GM18498 (cell line): ENCODE results near the gene TNNT1.
A peak's percentile ranks its signal among the peaks of the same experiment; 100 is the strongest.
"Not testable (repeated sequence)": the region's sequence is repeated elsewhere in the genome, so short reads cannot be mapped to it uniquely, and the experiment has no call there.

Experiments
- ATAC-seq: cut with Tn5 transposase; IDR thresholded peaks from one replicate; pipeline ENCODE4 v1.9.1; 2021; ENCODE audit warnings: mild to moderate bottlenecking, moderate library complexity; ENCODE audit not compliant: unreplicated experiment

Gene TNNT1, protein sequence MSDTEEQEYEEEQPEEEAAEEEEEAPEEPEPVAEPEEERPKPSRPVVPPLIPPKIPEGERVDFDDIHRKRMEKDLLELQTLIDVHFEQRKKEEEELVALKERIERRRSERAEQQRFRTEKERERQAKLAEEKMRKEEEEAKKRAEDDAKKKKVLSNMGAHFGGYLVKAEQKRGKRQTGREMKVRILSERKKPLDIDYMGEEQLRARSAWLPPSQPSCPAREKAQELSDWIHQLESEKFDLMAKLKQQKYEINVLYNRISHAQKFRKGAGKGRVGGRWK

GRCh38 chr19:55149078-55150003 is at the start of gene TNNT1:
Gene TNNT1 (minus strand): TSS chr19:55149206. CDS start chr19:55147157, 2,049 bp downstream.
- no peak for ATAC-seq

DNA sequence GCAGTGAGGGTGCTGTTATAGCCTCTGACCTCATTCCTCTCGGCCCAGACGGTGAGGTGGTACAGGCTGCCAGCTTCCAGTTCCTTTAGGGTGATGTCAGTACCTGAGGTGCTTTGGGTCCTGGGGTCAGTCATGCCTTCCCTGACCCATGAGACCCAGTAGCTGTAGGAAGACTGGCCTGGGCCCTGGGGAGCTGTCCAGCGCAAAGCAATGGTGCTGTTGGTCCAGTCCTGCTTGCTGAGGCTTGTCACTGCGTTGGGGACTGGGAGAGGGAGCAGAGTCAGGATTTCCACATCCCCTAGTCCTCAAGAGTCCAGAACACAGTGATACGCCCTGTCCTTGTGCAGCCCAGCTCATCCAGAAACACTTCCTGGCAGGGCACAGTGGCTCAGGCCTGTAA is 49.6 kb upstream of the TNNT1 start:
- ATAC-seq: no peak

GRCh38 chr19:55197528-55197927 is 48.5 kb upstream of the TNNT1 start:
- no peak for ATAC-seq

DNA sequence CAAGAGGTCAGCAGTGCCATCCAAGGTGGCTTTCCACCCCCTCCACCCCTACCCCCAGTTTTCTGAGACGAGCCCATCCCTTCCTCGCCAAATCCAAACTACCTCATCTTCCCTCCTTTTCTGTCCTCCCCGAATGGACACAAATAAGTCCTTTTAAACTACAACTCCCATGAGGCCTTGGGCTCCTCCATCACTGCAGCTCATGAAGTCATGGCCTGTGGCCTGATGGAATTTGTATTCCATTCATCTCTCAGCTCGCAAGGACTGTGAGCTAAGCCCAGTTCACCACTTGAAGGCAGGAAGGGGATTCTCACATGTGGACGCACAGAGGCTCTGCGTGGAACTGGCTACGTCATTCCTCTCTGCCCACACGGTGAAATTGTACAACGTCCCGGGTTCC is 47.8 kb upstream of the TNNT1 start:
- ATAC-seq: no peak

GRCh38 chr19:55193481-55193880 is 44.5 kb upstream of the TNNT1 start:
- ATAC-seq: no peak

DNA sequence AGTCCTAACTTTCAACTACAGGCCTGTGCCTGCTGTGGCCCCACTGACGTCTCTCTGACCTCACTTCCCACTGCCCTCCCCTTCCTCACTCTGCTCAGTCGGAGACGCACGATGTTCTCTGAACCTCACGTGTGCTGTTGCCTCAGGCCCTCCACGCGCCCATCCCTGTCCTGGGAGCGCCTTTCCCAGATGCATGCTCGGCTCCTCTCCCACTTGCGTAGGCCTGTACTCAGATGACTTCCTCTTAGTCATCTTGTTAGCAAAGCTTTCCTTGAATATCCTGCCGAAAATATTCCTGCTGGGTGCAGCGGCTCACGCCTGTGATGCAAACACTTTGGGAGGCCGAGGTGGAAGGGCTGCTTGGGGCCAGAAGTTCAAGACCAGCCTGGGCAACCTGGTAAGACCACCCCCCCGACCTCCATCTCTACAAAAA is 40.4 kb upstream of the TNNT1 start:
- no peak for ATAC-seq

DNA sequence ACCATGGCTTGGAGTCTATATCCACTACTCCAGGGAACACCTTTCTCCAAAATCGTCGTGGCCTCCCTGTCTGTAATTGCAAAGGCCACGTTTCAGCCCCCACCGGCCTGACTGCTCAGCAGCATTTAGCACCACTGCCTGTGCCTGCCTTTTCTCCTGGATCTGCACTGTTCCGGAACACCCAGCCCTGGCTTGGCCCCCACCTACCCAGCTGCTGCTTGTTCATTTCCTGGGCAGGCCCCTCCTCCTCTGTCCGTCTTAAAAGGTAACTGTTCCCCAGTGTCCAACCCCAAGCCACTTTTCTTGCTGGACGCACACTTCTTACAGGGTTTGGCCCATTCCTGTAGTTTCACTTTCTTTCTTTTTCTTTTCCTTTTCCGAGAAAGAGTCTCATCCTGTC is 39.6 kb upstream of the TNNT1 start:
- no peak for ATAC-seq

DNA sequence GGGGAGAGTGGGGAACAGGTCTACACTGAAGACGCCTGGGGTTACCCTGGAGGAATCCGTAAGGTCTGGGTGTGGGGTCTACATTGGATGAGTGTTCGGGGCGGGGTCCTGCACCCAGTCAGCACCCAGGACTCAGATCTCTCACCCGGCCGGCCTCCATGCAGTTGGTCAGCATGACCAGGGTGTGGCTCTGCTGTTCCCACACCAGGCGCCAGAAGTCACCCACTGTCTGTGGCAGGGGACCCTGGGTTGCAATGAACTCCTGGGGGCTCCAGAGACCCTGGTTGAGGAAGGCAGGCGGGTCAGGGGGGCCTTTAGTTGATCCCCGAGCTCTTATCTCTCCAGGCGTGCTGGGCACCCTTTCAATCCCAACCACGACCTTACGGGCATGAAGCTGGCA is 37.1 kb upstream of the TNNT1 start:
- no peak for ATAC-seq

DNA sequence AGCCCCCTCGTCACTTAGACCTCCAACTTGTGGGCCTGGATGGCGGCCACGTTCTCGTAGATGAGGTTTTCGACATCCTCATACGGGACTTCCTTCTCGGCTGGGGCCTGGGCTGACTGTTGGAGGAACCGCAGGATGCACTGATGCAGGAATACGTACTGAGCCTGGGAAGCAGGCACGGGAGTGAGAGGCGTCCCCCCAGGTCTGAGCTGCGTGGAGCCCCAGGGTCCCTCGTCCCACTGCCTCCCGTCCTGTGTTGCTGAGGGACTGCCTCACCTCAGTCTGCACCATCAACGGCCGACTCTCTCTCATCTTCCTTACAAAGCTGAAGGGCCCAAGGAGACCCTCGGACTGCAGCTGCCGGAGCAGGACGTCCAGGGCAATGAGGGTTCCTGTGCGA is 32.7 kb upstream of the TNNT1 start:
- ATAC-seq: no peak

DNA sequence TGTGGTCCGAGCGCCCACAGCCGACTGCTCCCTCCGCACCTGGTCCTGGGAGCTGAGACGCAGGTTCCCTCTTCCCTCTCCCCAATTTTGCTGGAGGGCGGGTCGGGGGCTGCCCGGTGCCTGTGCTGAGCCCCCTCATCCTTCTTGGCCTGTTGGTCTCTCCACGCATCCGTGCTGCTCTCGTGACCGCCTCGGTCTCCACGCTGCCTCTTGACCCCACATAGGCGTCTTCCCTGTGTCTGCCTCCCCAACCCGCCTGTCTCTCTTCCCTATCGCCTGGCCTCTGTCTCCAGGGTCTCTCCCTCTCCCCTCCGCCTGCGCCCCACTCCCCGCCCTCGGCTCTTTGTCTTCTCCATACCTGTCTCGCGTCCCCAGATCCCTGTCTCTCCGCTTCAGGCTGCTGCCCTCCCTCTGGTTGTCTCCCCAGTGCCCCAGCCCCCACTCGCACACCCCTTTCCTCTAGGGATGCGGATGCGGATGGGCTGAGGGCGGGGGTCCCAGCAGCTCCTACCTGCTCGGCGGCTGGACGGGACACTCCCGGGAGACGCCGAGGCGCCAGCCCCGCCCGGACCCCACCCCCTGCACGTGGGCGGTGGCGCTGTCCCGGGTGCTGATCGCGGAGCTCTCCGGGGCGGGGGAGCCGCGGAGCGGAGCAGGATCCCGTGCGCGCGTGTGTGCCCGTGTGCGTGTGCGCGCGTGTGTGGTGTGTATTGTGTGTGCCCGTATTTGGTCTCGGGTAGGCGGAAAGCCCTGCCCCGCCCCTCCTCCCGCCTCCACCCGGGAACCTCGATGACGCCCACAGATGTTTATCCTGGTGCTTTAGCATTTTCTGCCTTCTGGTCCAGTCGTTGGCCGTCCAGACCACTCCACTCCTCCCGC is 30.8 kb upstream of the TNNT1 start, which contains the start of gene SYT5:
TSS of gene SYT5 (minus strand) at position 684 of the 879 bp plus-strand sequence. CDS start 1,248 bp downstream, outside the sequence.
- peak; percentile 8 for ATAC-seq

DNA sequence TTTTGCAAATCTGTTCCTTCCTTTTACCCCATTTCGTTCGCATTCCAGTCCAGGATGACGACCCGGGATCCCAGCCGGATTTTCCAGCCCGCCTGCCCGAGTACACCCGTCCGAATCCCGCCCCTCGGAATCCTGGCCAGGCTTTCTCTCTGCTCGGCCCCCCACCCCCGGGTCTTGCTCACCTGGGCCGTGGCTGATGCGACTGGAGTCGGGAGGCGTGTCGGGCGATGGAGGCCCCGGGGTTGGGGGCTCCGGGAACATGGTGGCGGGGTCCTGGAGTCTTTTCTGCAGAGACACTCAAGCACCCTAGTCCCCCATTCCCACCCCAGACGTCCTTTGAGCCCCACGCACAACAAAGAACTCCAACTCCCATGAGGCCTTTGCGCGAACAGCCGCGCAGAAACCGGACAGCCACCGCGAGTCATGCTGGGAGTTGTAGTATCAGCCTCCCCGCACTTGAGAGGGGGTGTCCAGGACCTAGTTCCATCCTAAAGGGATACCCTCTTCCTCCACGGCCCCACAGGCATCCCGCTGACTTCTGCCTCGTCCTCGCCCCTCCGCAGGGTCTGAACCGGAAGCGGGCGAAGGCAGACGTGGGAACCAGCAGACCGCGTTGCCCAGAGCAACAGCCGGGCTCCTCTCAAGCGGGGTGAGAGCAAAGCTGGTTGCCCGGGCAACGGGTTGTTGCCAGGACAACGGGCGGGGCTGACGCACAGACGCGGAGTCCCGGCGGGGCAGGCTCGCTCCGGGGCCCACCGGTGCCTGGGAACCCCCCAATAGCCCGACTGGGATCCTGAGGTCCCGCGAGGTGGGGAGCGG is 30.0 kb upstream of the TNNT1 start:
- peak; percentile 85 for ATAC-seq

DNA sequence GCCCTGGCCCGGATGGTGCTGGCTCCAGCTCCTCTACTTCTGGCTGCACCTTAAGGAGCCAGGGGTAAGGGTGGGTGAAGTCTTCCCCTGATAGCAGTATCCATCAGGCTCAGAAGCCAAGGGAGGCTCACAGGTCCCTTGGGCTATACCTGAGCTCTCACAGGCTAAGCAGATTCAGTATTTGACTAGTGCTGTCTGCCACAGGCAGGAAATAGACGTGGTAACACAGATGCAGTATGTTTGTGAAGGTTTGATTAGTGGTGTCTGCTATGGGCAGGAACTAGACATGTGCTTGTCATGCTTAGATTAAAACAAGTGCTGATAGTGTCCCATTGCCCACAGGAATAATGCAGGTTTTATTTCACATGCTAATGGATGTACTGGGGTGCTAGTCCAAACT is 27.1 kb upstream of the TNNT1 start:
- no peak for ATAC-seq

DNA sequence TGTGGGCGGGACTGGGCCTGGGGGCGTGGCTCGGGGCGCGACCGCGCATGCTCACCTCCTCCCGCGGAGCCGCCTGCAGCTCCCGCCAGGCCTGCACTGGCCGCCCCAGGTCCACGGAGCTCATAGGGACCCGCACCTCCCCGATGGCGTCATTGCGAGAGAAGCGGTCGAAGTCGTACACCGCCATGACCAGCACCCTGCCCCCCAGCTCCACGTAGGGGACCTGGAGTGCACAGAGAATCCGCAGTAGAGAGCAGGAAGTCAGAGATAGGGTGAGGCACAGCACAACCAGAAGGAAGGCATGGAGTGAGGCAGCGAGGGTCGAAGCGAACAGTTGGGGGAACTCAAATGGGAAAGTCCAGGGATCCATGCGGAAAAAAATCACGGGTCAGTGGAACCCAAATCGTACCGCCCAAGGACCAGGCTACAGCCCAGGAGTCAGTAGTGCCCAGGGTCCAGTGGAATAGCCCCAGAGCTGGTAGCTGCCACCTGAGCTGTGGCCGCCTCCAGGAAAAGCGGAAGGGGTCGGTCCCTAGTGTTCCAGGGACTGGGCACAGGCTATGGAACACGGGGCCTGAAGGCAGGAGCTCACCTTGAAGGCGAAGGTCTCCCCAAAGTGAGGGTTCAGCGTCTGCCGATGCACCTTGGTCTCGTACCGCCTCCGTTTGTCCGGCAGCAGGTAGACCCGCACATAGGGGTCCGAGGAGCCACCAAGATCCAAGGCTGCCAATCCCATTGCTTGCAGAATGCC is 26.3 kb upstream of the TNNT1 start:
- no peak for ATAC-seq

- no peak for ATAC-seq
Observed at GRCh38 chr19:55174425-55175116, 25.6 kb upstream of the TNNT1 start.

DNA sequence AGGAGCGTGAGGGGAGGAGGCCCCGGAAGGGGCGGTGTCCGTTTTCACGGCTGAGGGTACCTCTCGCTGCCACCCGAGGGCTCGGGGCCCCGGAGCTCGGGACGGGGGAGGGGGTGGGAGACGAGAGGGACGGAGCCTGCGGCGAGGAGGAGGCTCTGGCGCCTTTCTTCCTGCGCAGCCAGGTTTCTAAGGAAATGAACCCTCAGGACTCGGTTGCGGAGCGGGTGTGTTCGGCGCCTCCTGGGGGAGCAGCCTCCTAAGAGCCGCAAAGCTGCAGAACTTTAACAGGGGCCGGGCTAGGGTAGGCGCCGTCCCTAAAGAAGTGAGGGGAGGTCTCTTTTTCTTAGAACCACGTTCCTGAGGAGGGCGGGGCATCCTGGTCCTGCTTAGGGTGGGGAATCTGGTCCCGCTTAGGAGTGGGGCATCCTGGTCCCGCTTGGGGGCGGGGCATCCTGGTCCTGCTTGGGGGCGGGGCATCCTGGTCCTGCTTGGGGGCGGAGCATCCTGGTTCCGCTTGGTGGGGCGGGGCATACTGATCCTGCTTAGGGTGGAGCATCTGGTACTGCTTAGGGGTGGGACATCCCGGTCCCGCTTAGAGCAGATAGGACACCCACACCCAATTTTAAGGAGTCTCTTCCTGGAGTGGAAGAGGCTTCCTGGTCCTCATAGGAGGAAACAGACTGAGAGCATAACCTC is 24.9 kb upstream of the TNNT1 start:
- no peak for ATAC-seq

DNA sequence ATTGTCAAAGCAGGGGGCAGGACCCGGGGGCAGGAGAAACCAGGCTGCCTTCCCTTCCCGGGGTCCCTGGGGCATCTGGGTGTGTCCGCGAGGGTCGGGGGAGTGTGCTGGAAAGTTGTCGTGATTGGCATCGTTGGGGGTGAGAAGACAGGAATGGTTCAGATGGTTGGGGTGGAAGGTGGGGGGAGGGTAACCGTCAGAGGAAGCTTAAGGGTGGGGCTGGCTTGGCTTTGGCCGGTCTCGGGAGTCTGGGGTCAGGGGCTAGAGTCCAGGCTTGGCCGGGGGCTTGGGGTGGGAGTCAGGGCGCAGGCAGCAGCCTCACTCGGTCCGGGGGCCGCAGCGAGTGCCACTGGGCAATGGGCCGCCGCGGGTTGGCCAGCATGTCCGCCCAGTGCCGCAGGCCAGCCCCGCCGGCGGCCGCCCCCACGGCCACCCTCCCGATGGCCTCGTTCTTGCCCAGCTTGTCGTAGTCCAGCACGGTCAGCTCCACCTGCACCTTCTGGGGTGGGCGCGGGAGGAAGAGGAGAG is 24.2 kb upstream of the TNNT1 start:
- no peak for ATAC-seq

- no peak for ATAC-seq
Observed at GRCh38 chr19:55172741-55173140, 23.7 kb upstream of the TNNT1 start.

DNA sequence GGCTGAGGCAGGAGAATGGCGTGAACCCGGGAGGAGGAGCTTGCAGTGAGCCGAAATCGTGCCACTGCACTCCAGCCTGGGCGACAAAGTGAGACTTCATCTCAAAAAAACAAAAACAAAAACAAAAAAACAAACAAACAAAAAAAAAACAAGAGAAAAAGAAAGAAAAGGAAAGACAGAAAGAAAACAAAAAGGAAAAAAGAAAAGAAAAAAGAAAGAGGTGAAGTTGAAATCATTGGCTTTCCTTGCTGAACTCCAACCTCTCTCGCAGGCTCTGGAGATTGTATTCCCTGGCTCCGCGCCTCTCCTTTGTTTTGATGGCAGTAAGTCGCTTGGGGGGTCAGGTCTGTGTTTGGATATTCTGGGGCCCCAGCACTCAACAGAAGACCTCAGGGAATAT is 23.3 kb upstream of the TNNT1 start:
- not testable (repeated sequence) for ATAC-seq
